Upper lobe of left lung (tissue), 6 donors: ENCODE results near the gene RPS24. TPM values are rescaled to one million over a fixed set of nuclear protein-coding genes. Genes with fewer than 3 reads are reported as not detected.

Source experiments
- ATAC-seq, 2 donors: fragments of 200-7000 bp; cut with Tn5 transposase; one replicate each; pipeline ENCODE4 v1.9.1; 2022; ENCODE audit warnings: mild to moderate bottlenecking in 2 of 2, moderate library complexity in 2 of 2; ENCODE audit not compliant: low FRiP score in 2 of 2
- DNase-seq, 2 donors: peaks; one replicate each; pipeline ENCODE4 v3.0.0-alpha.2; 2019 to 2020
- H3K27ac ChIP-seq, 4 donors: fragments of 200-600 bp; sonication (generic); one replicate each; pipeline ENCODE4 v1.5.1; 2016 to 2019
- H3K27me3 ChIP-seq, 4 donors: fragments of 200-600 bp; sonication (generic); one replicate each; pipeline ENCODE4 v1.5.1; 2017 to 2019
- H3K36me3 ChIP-seq, 4 donors: fragments of 200-600 bp; sonication (generic); one replicate each; pipeline ENCODE4 v1.5.1; 2016 to 2019
- H3K4me1 ChIP-seq, 4 donors: fragments of 200-600 bp; sonication (generic); one replicate each; pipeline ENCODE4 v1.5.1; 2018 to 2019
- H3K4me3 ChIP-seq, 4 donors: fragments of 200-600 bp; sonication (generic); one replicate each; pipeline ENCODE4 v1.5.1; 2017 to 2019; ENCODE audit warnings: mild to moderate bottlenecking in 2 of 4, moderate library complexity in 1 of 4
- H3K9me3 ChIP-seq, 4 donors: fragments of 200-600 bp; sonication (generic); one replicate each; pipeline ENCODE4 v1.5.1; 2018 to 2019
- EP300 ChIP-seq, 4 donors: sonication (generic); formaldehyde crosslinking; IDR thresholded peaks; one replicate each; pipeline ENCODE4 v1.5.1; 2017; ENCODE audit warnings: antibody characterized with exemption in 4 of 4, control low read depth in 2 of 4
- POLR2A ChIP-seq, 4 donors: fragments of 450-650 bp; IDR thresholded peaks; one replicate each; pipeline ENCODE4 v1.5.1; 2016 to 2017; ENCODE audit warnings: antibody characterized with exemption in 4 of 4, mild to moderate bottlenecking in 2 of 4
- POLR2AphosphoS5 ChIP-seq, 2 donors: sonication (generic); formaldehyde crosslinking; IDR thresholded peaks; one replicate each; pipeline ENCODE4 v1.5.1; 2017; ENCODE audit warnings: antibody characterized with exemption in 2 of 2
- WGBS, 2 donors: methylation state at CpG; one replicate each; pipeline ENCODE4 v1.1.5; 2017 to 2018; 5-methylcytosine and 5-hydroxymethylcytosine counted together
- total RNA-seq, 6 donors: library from RNA; depleted of rRNA in 4 of 6; stranded (reverse); fragments of >200 nt in 4 of 6; gene quantifications; one replicate each; pipeline versions ENCODE4 v1.1.0 to v1.2.1, GENCODE V29; 2016 to 2021
- TF ChIP-seq, protein P1 (sequence below), 6 experiments: fragments of 450-650 bp in 4 of 6; fragments of 200-600 bp in 2 of 6; sonication (generic) in 2 of 6; IDR thresholded peaks; one replicate each; pipeline ENCODE4 v1.5.1; 2016 to 2019; ENCODE audit warnings: antibody characterized with exemption in 6 of 6
- donor health status: DM: no; HTN: no; CAD: no; lungs with moderate emphysema.
- donor health status: DM: no; HTN: yes; CAD: no; lungs with severe emphysema.

Gene RPS24
- total RNA-seq, 6 donors from 2014 or later = 960 to 2,499 (median 1,242) TPM

DNA sequence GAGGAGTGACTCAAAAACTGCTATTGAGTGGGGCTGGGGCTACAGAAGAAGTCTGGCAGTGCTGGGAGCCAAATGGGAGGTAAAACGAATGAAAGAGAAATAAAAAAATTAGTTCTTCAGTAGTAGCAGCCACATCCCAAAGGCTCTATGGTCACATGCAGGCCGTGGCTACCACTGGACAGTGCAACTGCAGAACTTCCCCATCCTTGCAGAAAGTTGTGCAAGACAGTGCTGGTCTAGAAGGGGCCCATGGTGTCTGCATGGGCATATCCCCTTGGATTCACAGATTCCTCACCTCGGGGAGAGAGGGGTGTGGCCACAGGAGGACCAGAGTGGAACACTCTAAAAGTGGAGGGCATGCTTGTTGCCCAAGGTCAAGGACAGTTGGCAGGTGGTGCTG lies 47.6 kb downstream of the RPS24 start:
- no peaks in the 10 kb centered on the region for H3K9me3 ChIP-seq
- DNase-seq = no peak
- H3K36me3 ChIP-seq = no peaks in the 10 kb centered on the region
- no peak overlapping the region for H3K4me3 ChIP-seq
- ATAC-seq = no peak
- H3K27ac ChIP-seq = no peak overlapping the region
- no peaks in the 10 kb centered on the region for H3K27me3 ChIP-seq
- WGBS, 2 donors = 51 to 54% methylated on average over 3 of the region's 3 CpGs
- TF ChIP-seq EP300 (IDR thresholded peaks at IDR 0.05) (no peak), POLR2A (IDR thresholded peaks at IDR 0.05) (no peak), POLR2AphosphoS5 (IDR thresholded peaks at IDR 0.05) (no peak)
- TF ChIP-seq, protein P1, sequence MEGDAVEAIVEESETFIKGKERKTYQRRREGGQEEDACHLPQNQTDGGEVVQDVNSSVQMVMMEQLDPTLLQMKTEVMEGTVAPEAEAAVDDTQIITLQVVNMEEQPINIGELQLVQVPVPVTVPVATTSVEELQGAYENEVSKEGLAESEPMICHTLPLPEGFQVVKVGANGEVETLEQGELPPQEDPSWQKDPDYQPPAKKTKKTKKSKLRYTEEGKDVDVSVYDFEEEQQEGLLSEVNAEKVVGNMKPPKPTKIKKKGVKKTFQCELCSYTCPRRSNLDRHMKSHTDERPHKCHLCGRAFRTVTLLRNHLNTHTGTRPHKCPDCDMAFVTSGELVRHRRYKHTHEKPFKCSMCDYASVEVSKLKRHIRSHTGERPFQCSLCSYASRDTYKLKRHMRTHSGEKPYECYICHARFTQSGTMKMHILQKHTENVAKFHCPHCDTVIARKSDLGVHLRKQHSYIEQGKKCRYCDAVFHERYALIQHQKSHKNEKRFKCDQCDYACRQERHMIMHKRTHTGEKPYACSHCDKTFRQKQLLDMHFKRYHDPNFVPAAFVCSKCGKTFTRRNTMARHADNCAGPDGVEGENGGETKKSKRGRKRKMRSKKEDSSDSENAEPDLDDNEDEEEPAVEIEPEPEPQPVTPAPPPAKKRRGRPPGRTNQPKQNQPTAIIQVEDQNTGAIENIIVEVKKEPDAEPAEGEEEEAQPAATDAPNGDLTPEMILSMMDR (IDR thresholded peaks at IDR 0.05) = no peak
- no peaks in the 10 kb centered on the region for H3K4me1 ChIP-seq

DNA sequence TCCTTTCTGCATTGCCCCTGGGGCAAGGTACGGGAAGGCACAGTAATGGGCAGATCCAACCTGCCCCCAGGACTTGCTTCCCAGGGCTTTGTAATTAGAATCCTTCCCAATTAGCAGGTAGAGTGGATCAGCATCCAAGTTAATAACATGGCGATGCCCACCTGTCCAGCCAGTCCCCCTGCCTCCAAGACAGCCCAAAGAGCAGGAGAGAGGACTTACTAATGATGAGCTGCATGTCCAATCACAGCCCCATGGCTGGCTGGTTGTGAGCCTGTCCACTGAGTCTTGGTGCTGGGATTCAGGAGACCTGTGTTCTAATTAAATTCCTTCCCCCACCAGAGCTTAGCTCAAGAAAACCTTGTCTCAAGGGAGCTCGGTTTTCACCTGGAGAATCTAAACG lies 49.0 kb downstream of the RPS24 start:
- no peak for DNase-seq
- 78 to 89% methylated on average over 3 to 4 of the region's 4 CpGs for WGBS, 2 donors
- no peak overlapping the region for H3K4me3 ChIP-seq
- no peaks in the 10 kb centered on the region for H3K27me3 ChIP-seq
- no peak overlapping the region for H3K27ac ChIP-seq
- no peaks in the 10 kb centered on the region for H3K9me3 ChIP-seq
- no peaks in the 10 kb centered on the region for H3K36me3 ChIP-seq
- no peak for ATAC-seq
- no peaks in the 10 kb centered on the region for H3K4me1 ChIP-seq
- TF ChIP-seq POLR2A (IDR thresholded peaks at IDR 0.05) (no peak), POLR2AphosphoS5 (IDR thresholded peaks at IDR 0.05) (no peak), EP300 (IDR thresholded peaks at IDR 0.05) (no peak)
- TF ChIP-seq, protein P1 (IDR thresholded peaks at IDR 0.05) = no peak

Other genes starting within 250 kb of the RPS24 start
- 10 to 100 TPM; 14.6 to 51.3 (median 23.4) TPM for gene DLG5, start 107.1 kb upstream of the RPS24 start, total RNA-seq
- gene POLR3A, start 4.3 kb upstream of the RPS24 start, total RNA-seq = 10 to 100 TPM; 10.5 to 18.9 (median 11.0) TPM